GM08714 (cell line): ENCODE data around the gene MYOM3.
"Not testable (repeated sequence)": the region's sequence is repeated elsewhere in the genome, so short reads cannot be mapped to it uniquely, and the experiment has no call there.

Source experiments
- H3K4me3 ChIP-seq: fragments of 200-500 bp; sonication (Bioruptor generic); 2 replicates; pipeline ENCODE4 v1.5.1; 2014; ENCODE audit warnings: mild to moderate bottlenecking, low read length, inconsistent platforms
- ZNF274 ChIP-seq: IDR thresholded peaks from 2 replicates; pipeline ENCODE4 v1.6.1; 2012; ENCODE audit warnings: mild to moderate bottlenecking, low read depth, low read length

Gene MYOM3

GRCh38 chr1:24043345-24044032 lies 68.4 kb downstream of the MYOM3 start:
- TF ChIP-seq ZNF274: no peak
- no peak overlapping the region for H3K4me3 ChIP-seq

GRCh38 chr1:24042315-24042714 lies 69.6 kb downstream of the MYOM3 start:
- no peak overlapping the region for H3K4me3 ChIP-seq
- no peak for TF ChIP-seq ZNF274

GRCh38 chr1:24036088-24036487 lies 75.8 kb downstream of the MYOM3 start:
- no peak for TF ChIP-seq ZNF274
- H3K4me3 ChIP-seq: no peak overlapping the region

- no peak overlapping the region for H3K4me3 ChIP-seq
- TF ChIP-seq ZNF274: no peak
Observed at GRCh38 chr1:24032981-24033380, 79.0 kb downstream of the MYOM3 start.

- not testable (repeated sequence) for H3K4me3 ChIP-seq
Observed at GRCh38 chr1:24030976-24031516, 80.9 kb downstream of the MYOM3 start.

GRCh38 chr1:24027838-24028468 lies 84.0 kb downstream of the MYOM3 start:
- no peak for TF ChIP-seq ZNF274
- H3K4me3 ChIP-seq: no peak overlapping the region

GRCh38 chr1:24022581-24023361 lies 89.2 kb downstream of the MYOM3 start:
- no peak for TF ChIP-seq ZNF274

GRCh38 chr1:24021403-24022266 lies 90.3 kb downstream of the MYOM3 start:
- no peak for TF ChIP-seq ZNF274
- H3K4me3 ChIP-seq: no peak overlapping the region

More at GRCh38 chr1:24022581-24023361, 89.2 kb downstream of the MYOM3 start:
- H3K4me3 ChIP-seq: no peak overlapping the region

- TF ChIP-seq ZNF274: no peak
- H3K4me3 ChIP-seq: no peak overlapping the region
Observed at GRCh38 chr1:24020470-24020869, 91.5 kb downstream of the MYOM3 start.

GRCh38 chr1:24020025-24020424 lies 91.9 kb downstream of the MYOM3 start:
- H3K4me3 ChIP-seq: no peak overlapping the region
- no peak for TF ChIP-seq ZNF274

- TF ChIP-seq ZNF274: no peak
- no peak overlapping the region for H3K4me3 ChIP-seq
Observed at GRCh38 chr1:24018611-24019580, 93.0 kb downstream of the MYOM3 start.

- no peak for TF ChIP-seq ZNF274
- H3K4me3 ChIP-seq: no peak overlapping the region
Observed at GRCh38 chr1:24015221-24016210, 96.4 kb downstream of the MYOM3 start.

GRCh38 chr1:24012878-24013277 lies 99.1 kb downstream of the MYOM3 start:
- H3K4me3 ChIP-seq: not testable (repeated sequence)
